K562 (cell line): ENCODE data around the gene ZNF778. TPM values are rescaled to one million over a fixed set of nuclear protein-coding genes. Genes with fewer than 3 reads are reported as not detected.

Experiments
- ASH1L ChIP-seq: fragments of 450-650 bp; IDR thresholded peaks from 2 replicates; pipeline ENCODE4 v1.6.1; 2018; ENCODE audit warnings: borderline replicate concordance, mild to moderate bottlenecking, low read depth; ENCODE audit not compliant: partially characterized antibody
- CCAR2 ChIP-seq: fragments of 200-400 bp; formaldehyde crosslinking; IDR thresholded peaks from 2 replicates; pipeline ENCODE4 v1.6.1; 2017; ENCODE audit warnings: mild to moderate bottlenecking, low read depth, low read length
- CGGBP1 ChIP-seq: fragments of 250-450 bp; sonication (Bioruptor Pico); IDR thresholded peaks from 2 replicates; pipeline ENCODE4 v1.9.0; 2021; ENCODE audit warnings: mild to moderate bottlenecking
- DACH1 ChIP-seq: fragments of 450-650 bp; IDR thresholded peaks from 2 replicates; pipeline ENCODE4 v1.6.1; 2018; ENCODE audit not compliant: partially characterized antibody
- DLX4 ChIP-seq: fragments of 250-450 bp; sonication (Bioruptor Pico); IDR thresholded peaks from 2 replicates; pipeline ENCODE4 v1.6.1; 2021; ENCODE audit warnings: mild to moderate bottlenecking
- ELK1 ChIP-seq: sonication (generic); formaldehyde crosslinking; IDR thresholded peaks from 2 replicates; pipeline ENCODE4 v1.8.1; 2022; ENCODE audit warnings: missing genetic modification reagents
- HDAC6 ChIP-seq: IDR thresholded peaks from 2 replicates; pipeline ENCODE4 v1.6.1; 2012; ENCODE audit warnings: low read depth, mild to moderate bottlenecking, control low read depth, inconsistent platforms, low read length, moderate library complexity
- KLF16 ChIP-seq: IDR thresholded peaks from 2 replicates; pipeline ENCODE4 v1.6.1; 2016; ENCODE audit warnings: antibody characterized with exemption
- L3MBTL2 ChIP-seq: fragments of 450-650 bp; IDR thresholded peaks from 2 replicates; pipeline ENCODE4 v1.6.1; 2016; ENCODE audit warnings: mild to moderate bottlenecking, moderate library complexity
- POLR2AphosphoS5 ChIP-seq: IDR thresholded peaks from 2 replicates; pipeline ENCODE4 v1.6.1; 2011; ENCODE audit warnings: mild to moderate bottlenecking, low read depth, low read length, moderate library complexity; ENCODE audit not compliant: control insufficient read depth, insufficient read depth
- SAFB ChIP-seq: fragments of 200-400 bp; formaldehyde crosslinking; IDR thresholded peaks from 2 replicates; pipeline ENCODE4 v1.6.1; 2017; ENCODE audit warnings: low read depth, low read length, borderline replicate concordance
- SMAD1 ChIP-seq: fragments of 150-350 bp; IDR thresholded peaks from 2 replicates; pipeline ENCODE4 v1.6.1; 2014; ENCODE audit warnings: low read length, low read depth; ENCODE audit not compliant: partially characterized antibody
- XRCC3 ChIP-seq: fragments of 450-650 bp; IDR thresholded peaks from 2 replicates; pipeline ENCODE4 v1.6.1; 2017; ENCODE audit warnings: mild to moderate bottlenecking, moderate library complexity
- ZBTB40 ChIP-seq, 2 experiments: fragments of 450-650 bp in 1 of 2; sonication (generic) in 1 of 2; formaldehyde crosslinking in 1 of 2; IDR thresholded peaks; 2 replicates each; pipeline versions ENCODE4 v1.7.1 to v1.9.0; 2016 to 2022; ENCODE audit warnings: inconsistent platforms in 1 of 2, mild to moderate bottlenecking in 1 of 2, missing genetic modification reagents in 1 of 2
- ZFPM2 ChIP-seq: fragments of 250-450 bp; sonication (Bioruptor Pico); IDR thresholded peaks from 2 replicates; pipeline ENCODE4 v1.5.1; 2022; ENCODE audit warnings: mild to moderate bottlenecking
- ZNF175 ChIP-seq: fragments of 200-800 bp; sonication (Bioruptor generic); IDR thresholded peaks from 2 replicates; pipeline ENCODE4 v1.6.1; 2016; ENCODE audit warnings: low read depth, mild to moderate bottlenecking, missing genetic modification characterization, missing compliant biosample characterization
- ZNF41 ChIP-seq: fragments of 250-450 bp; sonication (Bioruptor Pico); conservative IDR thresholded peaks from 2 replicates; pipeline ENCODE4 v1.4.0; 2020; ENCODE audit warnings: mild to moderate bottlenecking
- polyA plus RNA-seq, 8 experiments: library from polyadenylated mRNA; depleted of rRNA in 4 of 8; stranded (reverse) in 5 of 8; unstranded in 3 of 8; fragments of >200 nt; fragmentation: Nextera tagmentation in 2 of 8; fragmentation: Illumina TruSeq in 1 of 8; extraction: Ambion mirVana in 2 of 8; extraction: Trizol in 1 of 8; gene quantifications; 2 replicates each; pipeline versions ENCODE4 v1.2.1 to v1.2.3, GENCODE V29; 2011 to 2014; ENCODE audit warnings: inconsistent platforms in 1 of 8, missing spikeins in 1 of 8
- total RNA-seq, 7 experiments: library from RNA; depleted of rRNA in 6 of 7; stranded (reverse); fragments of >200 nt in 6 of 7; fragmentation: Illumina TruSeq in 2 of 7; extraction: Trizol in 2 of 7; gene quantifications; 2 replicates each; pipeline versions ENCODE4 v1.2.1 to v1.2.3, GENCODE V29; 2011 to 2021; ENCODE audit warnings: low replicate concordance in 1 of 7

Gene ZNF778
- total and polyA plus RNA-seq, 9 of the 15 experiments (the other 6 are each of a cell fraction or from before 2014, with no cell fraction given), result 0.70 to 60.6 (median 7.5) TPM

- TF ChIP-seq ZBTB40 (IDR thresholded peaks at IDR 0.05) (no peak), ZBTB40 (CRISPR knock-in tag; IDR thresholded peaks at IDR 0.05) (no peak), ZNF41 (CRISPR knock-in tag) (no peak), CGGBP1 (CRISPR knock-in tag) (no peak), ASH1L (no peak), ZFPM2 (no peak), L3MBTL2 (peak; percentile 68), ELK1 (CRISPR knock-in tag) (no peak), DACH1 (no peak), CCAR2 (no peak), POLR2AphosphoS5 (peak; percentile 73), KLF16 (no peak), DLX4 (CRISPR knock-in tag) (no peak), SAFB (no peak), ZNF175 (CRISPR knock-in tag) (peak; percentile 54; the same call in 1 of the 2 replicates), SMAD1 (no peak), HDAC6 (no peak), XRCC3 (no peak)
Measured at GRCh38 chr16:89216315-89217137, 977 bp upstream of the ZNF778 start (continued).
